Left colon (tissue), 2 donors: Measurements from ENCODE around the gene AASS. TPM values are rescaled to one million over a fixed set of nuclear protein-coding genes. Genes with fewer than 3 reads are reported as not detected.

Experiments
- ATAC-seq: fragments of 200-7000 bp; cut with Tn5 transposase; one replicate; pipeline ENCODE4 v1.9.1; 2020; ENCODE audit warnings: mild to moderate bottlenecking, moderate library complexity
- DNase-seq, 2 donors: peaks; one replicate each; pipeline ENCODE4 v3.0.0-alpha.2; 2020
- intact Hi-C, 2 donors: fragments of 100-400 bp; cut with DNase I in 1 of 2; cut with micrococcal nuclease in 1 of 2; formaldehyde crosslinking; loops; one replicate each; pipeline versions ENCODE4 v1.11.2 to v1.14.0; 2022; cut with DNase I, micrococcal nuclease
- total RNA-seq, 2 donors: library from RNA; stranded (reverse); fragmentation: NEBNext Ultra II Directional; extraction: Animal tissue kit (Norgen Biotek cat#: 25700); gene quantifications; one replicate each; pipeline ENCODE4 v1.2.1, GENCODE V29; 2021
- donor health status: DM: no; HTN: no; CAD: no.
- donor health status: DM: yes; HTN: yes; CAD: no.

AASS gene
- total RNA-seq, 2 donors from 2014 or later: 1.8 to 5.1 TPM

DNA sequence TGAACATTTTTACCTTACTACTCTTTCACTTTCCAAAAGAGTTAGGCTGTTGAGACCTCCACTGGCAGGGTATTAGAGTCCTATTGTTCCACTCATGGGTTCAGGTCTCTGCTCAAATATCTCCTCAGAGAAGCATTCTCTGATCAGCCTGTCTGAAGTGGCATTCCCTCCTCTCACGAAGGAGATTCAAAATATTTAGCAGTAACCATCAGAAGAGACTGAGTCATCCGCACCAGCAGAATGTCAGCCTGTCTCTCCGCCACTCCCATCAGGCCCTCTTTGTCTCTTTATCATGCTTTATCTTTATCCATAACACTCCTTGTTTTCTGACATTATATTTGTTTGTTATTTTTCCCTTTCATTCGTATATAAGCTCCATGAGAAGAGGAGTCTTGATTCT lies 79.1 kb downstream of the AASS start:
- intact Hi-C loops: no loop called here
- DNase-seq: no peak
- no peak for ATAC-seq

DNA sequence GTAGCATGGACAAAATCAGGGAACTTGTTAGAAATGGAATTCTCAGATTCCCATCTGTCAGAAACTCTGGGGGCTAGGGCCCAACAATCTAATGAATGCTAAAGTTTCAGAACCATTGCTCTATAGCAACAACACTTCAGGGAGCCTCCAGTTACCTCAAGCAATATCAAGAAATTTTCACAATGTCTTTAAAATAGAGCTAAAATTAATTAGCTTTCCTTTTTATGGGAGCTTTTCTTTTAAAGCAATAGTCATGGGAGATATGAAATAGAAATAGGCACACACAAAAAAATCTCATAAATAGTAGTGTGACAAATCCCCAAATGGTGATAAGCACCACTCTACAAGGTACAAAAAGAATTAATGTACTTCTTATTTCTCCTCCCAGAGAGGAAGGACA lies 80.9 kb downstream of the AASS start:
- intact Hi-C loops: no loop called here
- DNase-seq: no peak

GRCh38 chr7:122059542-122059941 lies 84.5 kb downstream of the AASS start:
- ATAC-seq: no peak
- intact Hi-C loops: no loop called here
- no peak for DNase-seq

More for the DNA sequence above, 80.9 kb downstream of the AASS start:
- ATAC-seq: no peak

- no peak for DNase-seq
- intact Hi-C loops: no loop called here
- no peak for ATAC-seq
Observed at GRCh38 chr7:122056977-122057376, 87.1 kb downstream of the AASS start.

DNA sequence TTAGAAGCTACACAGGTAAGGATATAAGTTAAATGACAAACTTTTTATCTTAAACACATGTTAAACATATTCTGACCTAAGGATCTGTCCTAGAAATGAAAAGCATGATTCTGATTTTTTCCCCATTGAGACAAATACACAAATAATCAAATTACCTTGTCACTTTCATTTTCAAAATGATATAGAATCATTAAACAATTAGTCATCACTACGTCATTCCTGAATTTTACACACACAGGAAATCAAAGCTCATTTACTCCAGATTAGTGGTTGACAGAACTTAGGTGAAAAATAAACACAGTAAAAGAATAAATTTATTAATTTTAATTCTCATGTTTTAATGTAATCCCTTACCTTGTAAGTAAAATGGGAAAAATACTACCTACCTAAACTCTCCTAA lies 89.0 kb downstream of the AASS start:
- no peak for DNase-seq
- no peak for ATAC-seq
- intact Hi-C loops: no loop called here

GRCh38 chr7:122054393-122054792 lies 89.7 kb downstream of the AASS start:
- ATAC-seq (no peak), DNase-seq (no peak)
- intact Hi-C loops: no loop called here

- intact Hi-C loops: no loop called here
- DNase-seq: no peak
- ATAC-seq: no peak
Observed at GRCh38 chr7:122046402-122046801, 97.6 kb downstream of the AASS start.

GRCh38 chr7:122040147-122040546 lies 103.9 kb downstream of the AASS start:
- DNase-seq: no peak
- intact Hi-C loops: no loop called here
- no peak for ATAC-seq

- no peak for DNase-seq
- intact Hi-C loops: no loop called here
- no peak for ATAC-seq
Observed at GRCh38 chr7:122038904-122039303, 105.1 kb downstream of the AASS start.

DNA sequence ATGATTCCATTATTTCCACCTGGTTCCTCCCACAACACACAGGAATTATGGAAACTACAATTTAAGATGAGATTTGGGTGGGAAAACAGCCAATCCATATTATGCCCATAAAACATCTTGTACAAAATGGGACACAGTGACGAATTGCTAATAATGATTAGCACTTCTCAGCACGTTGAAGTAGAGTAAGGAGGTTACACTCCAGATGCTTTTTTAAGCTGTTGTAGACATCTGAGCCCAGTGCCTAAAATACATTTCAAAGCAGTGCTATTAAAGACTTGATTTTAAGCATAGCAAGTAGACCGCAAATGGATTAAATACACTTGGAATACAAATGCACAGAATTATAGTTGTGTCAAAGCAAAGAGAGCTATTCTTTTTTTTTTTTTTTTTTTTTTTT lies 105.9 kb downstream of the AASS start:
- DNase-seq (no peak), ATAC-seq (no peak)
- intact Hi-C loops: no loop called here

GRCh38 chr7:122035876-122036275 lies 108.2 kb downstream of the AASS start:
- DNase-seq (no peak), ATAC-seq (no peak)
- intact Hi-C loops: no loop called here

DNA sequence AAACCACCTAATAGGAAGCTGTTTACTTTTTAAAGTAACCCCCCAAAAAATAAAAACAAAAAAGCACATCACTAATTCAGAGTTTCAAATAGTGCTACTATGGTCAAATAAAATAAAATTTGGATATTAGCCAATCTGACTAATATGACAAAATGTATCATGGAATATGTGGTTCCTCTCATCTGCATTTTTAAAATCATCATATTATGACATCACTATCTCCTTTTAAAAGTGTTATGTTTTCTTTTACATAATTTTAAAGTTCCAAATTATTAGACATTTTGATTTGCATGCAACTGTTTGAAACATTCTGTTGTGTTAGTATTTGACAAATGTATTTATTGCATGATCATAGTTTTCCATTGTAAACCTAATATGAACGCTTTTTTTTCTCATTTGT lies 110.4 kb downstream of the AASS start:
- ATAC-seq (no peak), DNase-seq (no peak)

GRCh38 chr7:122027058-122027457 lies 117.0 kb downstream of the AASS start:
- no peak for DNase-seq
- ATAC-seq: no peak
- intact Hi-C loops: no loop called here

More for the DNA sequence above, 110.4 kb downstream of the AASS start:
- intact Hi-C loops: no loop called here

Other genes with a start within 250 kb of the AASS start
- gene FEZF1, start 160.5 kb upstream of the AASS start, total RNA-seq: not detected